GM18502 (cell line): Measurements from ENCODE around the gene UNC45B.
"Not testable (repeated sequence)": the region's sequence is repeated elsewhere in the genome, so short reads cannot be mapped to it uniquely, and the experiment has no call there.

Experiments used
- ATAC-seq: cut with Tn5 transposase; IDR thresholded peaks from one replicate; pipeline ENCODE4 v1.9.1; 2021; ENCODE audit warnings: mild to moderate bottlenecking; ENCODE audit not compliant: unreplicated experiment, poor library complexity

The UNC45B gene

DNA sequence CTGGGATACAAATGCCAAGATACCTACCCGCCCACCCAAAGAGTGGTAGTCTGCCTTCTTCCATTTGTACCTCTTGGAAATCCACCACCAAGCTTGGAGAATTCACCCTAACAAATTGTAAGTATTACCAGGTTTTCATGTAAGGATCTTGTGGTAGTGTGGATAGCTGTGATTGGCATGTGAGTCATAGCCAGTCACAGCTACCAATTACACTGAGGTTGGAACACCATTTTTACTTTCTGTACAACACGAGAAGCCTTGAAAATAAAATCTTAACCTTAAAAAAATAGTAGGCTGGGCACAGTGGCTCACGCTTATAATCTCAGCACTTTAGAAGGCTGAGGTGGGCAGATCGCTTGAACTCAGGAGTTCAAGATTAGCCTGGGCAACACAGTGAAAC lies 65.1 kb downstream of the UNC45B start:
- no peak for ATAC-seq

GRCh38 chr17:35213412-35213940 lies 65.9 kb downstream of the UNC45B start:
- no peak for ATAC-seq

DNA sequence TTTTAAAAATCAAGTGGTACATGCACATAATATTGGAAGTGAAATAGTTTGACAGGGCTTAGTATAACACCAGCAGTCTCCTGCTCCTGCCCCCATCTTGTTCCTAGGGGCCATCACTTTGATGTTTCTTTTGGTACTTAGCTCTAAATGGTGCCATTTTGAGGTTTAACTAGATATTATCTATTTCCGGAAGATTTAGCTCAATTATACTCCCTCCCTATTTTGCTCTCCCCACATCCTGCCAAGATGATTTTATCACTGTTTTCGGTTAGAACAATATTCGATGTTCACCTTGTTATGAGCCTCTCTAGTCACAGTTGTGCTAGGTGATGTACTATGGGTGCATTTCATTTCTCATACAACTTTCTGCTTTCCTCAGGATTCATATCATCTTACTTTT lies 66.6 kb downstream of the UNC45B start:
- no peak for ATAC-seq

- ATAC-seq: no peak
These were observed 67.1 kb downstream of the UNC45B start for GRCh38 chr17:35214631-35215273.

- no peak for ATAC-seq
These were observed 69.5 kb downstream of the UNC45B start for GRCh38 chr17:35217107-35217506.

GRCh38 chr17:35218915-35219314 lies 71.3 kb downstream of the UNC45B start:
- ATAC-seq: no peak

DNA sequence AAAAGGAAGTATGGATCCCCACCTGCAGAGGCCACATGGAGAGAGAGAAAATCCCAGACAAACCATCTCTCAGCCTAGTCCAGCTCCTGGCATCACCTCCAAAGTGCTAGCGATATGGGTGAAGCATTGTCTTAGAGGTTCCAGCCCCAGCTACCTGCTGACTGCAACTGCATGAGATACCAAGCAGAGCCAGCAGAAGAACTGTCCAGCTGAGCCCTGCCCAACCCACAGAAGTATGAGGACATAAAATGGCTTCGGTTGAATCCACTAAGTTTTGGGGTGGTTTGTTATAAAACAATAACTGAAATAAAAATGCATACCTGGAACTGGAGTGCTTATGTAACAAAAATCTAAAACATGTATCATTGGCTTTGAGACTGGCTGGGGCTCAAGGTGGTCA lies 74.8 kb downstream of the UNC45B start:
- no peak for ATAC-seq

DNA sequence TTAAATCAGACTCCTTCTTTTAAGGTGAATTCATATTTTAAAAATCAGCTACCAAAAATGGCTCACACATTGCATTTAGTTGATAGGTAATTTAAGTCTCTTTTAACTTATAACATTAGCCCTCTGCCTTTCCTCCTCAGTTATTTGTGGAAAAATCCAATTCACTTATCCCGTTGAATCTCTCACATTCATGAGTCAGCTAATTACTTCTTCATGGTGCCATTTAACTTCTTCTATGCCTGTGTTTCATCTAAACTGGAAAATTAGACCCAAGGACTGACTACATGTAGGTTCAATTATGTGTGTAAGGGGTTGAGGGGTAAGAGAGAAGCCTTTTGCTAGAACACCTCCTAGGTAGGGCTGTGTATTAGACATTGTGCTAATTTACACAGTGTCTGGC lies 76.8 kb downstream of the UNC45B start:
- no peak for ATAC-seq

DNA sequence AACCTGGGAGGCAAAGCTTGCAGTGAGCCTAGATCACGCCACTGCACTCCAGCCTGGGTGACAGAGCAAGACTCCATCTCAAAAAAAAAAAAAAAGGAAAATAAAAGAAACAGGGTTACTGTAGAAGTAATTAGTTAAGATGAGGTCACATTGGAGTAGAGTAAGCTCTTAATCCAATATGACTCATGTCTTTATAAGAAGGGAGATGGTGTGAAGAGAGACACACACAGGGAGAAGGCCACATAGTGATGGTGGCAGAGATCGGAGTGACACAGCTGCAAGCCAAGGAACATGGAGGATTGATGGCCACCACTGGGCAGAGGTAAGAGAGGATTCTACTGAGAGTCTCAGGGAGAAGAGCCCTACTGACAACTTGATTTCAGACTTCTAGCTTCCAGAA lies 79.9 kb downstream of the UNC45B start:
- ATAC-seq: no peak

DNA sequence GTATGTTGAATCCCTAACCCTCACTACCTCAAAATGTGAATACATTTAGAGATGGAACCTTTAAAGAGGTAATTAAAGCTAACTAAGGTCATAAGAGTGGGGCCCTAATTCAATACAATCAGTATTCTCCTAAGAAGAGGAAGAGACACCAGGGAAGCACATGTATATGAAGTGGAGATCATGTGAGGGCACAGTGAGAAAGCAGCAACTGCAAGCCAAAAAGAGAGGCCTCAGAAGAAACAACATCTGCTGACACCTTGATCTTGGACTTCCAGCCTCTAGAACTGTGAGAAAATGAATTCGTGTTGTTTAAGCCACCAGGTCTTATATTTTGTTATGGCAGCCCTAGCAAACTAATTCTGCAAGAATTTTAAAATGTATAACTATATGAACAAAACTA lies 82.0 kb downstream of the UNC45B start:
- no peak for ATAC-seq

GRCh38 chr17:35234315-35234714 lies 86.7 kb downstream of the UNC45B start:
- not testable (repeated sequence) for ATAC-seq

DNA sequence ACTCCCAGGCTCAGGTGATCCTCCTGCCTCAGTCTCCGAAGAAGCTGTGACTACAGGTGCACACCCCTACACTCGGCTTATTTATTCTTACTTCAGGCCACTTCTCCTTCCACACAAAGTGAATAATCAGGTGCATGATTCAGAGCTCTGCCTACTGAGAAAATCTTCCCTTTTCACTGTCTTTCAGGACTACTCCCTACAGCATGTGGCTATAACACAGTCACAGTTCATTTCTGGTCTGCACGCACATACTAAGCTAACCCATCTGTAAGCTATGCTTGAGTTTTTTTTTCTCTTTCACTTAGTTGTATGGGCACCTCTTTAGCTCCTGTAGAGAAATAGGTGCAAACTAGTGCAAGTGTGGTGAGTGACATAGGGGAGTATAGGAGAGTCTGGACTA lies 87.7 kb downstream of the UNC45B start:
- no peak for ATAC-seq

GRCh38 chr17:35235917-35236316 lies 88.3 kb downstream of the UNC45B start:
- no peak for ATAC-seq

- ATAC-seq: no peak
These were observed 89.2 kb downstream of the UNC45B start for GRCh38 chr17:35236821-35237220.

DNA sequence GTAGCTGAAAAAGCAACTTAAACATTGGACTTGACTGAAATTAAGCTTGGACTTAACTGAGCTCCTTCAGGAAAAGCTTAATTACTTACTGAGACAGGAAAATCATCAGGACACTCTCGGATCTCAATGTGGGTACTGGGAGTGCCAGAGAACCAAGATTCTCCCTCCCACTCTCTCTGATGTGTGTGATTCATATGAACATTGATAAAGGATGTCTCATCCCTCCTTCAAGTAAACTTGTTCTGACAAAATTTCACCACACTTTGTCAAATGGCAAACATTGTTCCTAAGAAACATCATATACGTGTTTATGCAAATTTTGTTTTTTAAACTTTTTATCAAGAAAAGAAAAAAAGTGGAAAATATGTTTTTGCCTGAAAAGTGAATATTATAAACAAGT lies 91.2 kb downstream of the UNC45B start:
- ATAC-seq: no peak
